Retinal pigment epithelial cell (primary cell): Measurements from ENCODE around the gene AFF2.

ENCODE experiments used
- DNase-seq: peaks from one replicate; pipeline ENCODE4 v3.0.0-alpha.2; 2010; ENCODE audit warnings: low read depth
- H3K4me3 ChIP-seq: 2 replicates; pipeline ENCODE4 v1.5.1; 2011; ENCODE audit warnings: mild to moderate bottlenecking, low read length, control low read depth, moderate library complexity
- TF ChIP-seq, protein P1 (sequence below): conservative IDR thresholded peaks from 2 replicates; pipeline ENCODE4 v1.5.1; 2011; ENCODE audit warnings: low read depth, low read length, control low read depth, inconsistent platforms

Gene AFF2

DNA sequence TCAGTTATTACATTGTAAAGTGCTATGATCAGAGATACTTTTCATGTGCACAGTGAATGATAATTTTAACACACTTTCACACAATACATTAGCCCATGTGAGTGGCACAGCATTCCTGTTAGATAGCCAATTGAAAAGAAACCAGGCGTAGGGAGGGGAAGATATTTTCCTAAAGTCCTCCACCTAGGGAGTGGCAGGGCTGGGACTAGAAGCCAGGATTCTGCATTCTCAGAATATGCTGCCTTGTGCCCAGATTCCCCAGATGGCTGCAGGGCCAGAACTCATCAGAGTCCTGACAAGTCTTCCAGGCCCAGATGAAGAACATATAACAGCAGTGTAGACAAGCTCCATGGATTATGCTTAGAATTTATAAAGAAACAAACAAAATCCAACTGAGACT is 350.2 kb downstream of the AFF2 start:
- TF ChIP-seq, protein P1, sequence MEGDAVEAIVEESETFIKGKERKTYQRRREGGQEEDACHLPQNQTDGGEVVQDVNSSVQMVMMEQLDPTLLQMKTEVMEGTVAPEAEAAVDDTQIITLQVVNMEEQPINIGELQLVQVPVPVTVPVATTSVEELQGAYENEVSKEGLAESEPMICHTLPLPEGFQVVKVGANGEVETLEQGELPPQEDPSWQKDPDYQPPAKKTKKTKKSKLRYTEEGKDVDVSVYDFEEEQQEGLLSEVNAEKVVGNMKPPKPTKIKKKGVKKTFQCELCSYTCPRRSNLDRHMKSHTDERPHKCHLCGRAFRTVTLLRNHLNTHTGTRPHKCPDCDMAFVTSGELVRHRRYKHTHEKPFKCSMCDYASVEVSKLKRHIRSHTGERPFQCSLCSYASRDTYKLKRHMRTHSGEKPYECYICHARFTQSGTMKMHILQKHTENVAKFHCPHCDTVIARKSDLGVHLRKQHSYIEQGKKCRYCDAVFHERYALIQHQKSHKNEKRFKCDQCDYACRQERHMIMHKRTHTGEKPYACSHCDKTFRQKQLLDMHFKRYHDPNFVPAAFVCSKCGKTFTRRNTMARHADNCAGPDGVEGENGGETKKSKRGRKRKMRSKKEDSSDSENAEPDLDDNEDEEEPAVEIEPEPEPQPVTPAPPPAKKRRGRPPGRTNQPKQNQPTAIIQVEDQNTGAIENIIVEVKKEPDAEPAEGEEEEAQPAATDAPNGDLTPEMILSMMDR: no peak
- DNase-seq: no peak

DNA sequence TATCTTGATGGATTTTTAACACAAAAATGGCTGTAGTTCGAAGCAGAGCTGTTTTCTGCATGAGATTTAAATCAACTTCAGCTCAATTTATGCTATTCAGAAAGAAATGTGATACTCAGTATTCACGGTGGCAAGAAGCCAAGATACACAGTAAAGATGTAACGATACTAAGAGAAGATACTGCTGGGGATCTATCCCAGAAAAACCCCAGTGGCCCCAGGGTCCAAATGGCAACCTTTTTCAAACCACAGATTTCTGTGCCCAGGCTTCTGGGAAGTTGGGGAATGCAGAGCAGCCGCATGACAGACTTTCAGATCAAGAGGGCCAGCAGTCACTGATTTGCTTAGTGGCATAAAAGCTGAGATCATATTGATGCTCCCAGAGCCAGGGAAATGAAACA is 353.9 kb downstream of the AFF2 start:
- TF ChIP-seq, protein P1: no peak
- H3K4me3 ChIP-seq: no peak overlapping the region
- no peak for DNase-seq

More for the DNA sequence above, 350.2 kb downstream of the AFF2 start:
- no peak overlapping the region for H3K4me3 ChIP-seq

GRCh38 chrX:148856505-148856904 is 356.1 kb downstream of the AFF2 start:
- TF ChIP-seq, protein P1: no peak
- no peak for DNase-seq
- no peak overlapping the region for H3K4me3 ChIP-seq

DNA sequence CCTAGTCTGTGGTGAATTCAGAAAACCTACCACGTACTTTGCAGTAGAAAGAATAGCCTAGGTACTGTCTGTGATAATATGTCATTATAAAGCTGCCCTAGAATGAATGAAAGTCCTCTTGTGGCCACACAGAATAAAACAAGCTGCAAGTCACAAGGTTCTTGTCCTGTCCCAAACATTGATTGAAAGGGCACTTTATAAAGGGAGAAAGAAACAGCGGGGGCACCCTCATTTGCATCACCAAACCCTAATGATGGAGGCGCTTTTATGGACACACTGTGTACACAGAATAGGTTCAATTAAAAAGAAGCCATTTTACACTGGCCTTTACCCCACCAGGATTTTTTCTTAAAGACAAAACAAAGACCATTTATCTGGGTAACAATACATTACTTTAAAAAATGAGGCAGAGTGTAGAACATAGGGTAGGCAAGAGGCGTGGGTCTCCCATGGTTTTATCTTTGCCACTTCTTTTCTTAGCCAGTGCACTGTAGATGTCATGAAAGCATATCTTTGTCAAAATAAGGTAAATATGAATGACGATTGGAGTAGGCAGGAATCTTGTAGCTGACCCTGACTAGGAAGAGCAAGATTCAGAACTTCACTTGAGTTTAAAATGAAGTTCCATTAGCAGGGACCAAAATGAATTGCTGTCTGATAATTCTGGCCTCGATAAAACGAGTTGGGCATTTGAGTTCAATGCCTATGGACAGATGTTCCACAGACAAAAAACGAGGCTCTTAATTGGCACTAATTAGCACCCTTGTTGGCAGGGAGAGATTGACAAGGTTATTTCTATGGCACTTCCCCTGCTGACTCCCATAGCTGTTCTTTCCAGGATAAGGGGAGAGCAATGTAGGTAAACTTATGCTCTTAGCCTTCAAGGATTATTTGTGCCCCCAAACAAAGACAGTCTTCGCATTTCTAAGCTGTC is 365.1 kb downstream of the AFF2 start:
- no peak overlapping the region for H3K4me3 ChIP-seq
- DNase-seq: no peak
- TF ChIP-seq, protein P1: no peak

- DNase-seq: no peak
- TF ChIP-seq, protein P1: no peak
- no peak overlapping the region for H3K4me3 ChIP-seq
Measured at GRCh38 chrX:148867596-148867995, 367.2 kb downstream of the AFF2 start.

DNA sequence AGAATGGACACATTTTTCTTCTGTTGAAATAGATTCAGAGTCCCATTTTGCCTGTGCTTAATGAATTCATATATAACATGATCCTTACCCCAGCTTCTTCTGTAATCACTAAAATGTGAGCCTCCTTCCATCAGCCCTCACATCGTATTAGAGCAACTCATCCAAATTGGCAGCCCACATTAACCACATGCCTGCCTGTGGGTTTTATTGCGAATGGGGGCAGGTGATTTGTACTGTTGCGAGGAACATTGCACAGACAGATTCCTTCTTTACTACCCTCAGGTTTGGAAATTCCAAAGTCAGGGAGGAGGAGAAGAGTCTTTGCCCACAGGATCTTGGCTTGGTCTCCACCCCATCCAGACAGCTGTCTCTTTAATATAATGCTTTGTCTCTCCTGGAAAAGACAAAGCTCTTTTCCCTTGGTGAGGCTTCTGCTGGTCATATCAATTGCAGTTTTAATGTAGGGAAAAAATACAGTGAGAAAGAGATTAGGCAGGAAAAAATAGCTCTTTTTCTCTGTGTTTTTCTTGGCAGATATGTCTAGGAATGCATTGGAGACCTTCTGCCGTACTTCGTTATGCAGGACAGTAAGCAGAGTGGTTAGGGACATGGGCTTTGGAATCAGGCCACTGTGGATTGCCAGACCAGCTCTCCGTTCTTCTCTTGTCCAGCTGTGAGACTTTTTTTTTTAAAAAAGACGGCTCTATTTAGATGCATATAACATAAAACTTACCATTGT is 371.2 kb downstream of the AFF2 start:
- TF ChIP-seq, protein P1: no peak
- peak; percentile 39 for DNase-seq
- H3K4me3 ChIP-seq: no peak overlapping the region

- no peak overlapping the region for H3K4me3 ChIP-seq
- TF ChIP-seq, protein P1: no peak
- no peak for DNase-seq
Measured at GRCh38 chrX:148872161-148872535, 371.7 kb downstream of the AFF2 start.
